Measurements from ENCODE around the gene RCAN2. TPM values are rescaled to one million over a fixed set of nuclear protein-coding genes. Genes with fewer than 3 reads are reported as not detected.

The RCAN2 gene
- total and polyA plus RNA-seq, 2 donors (not counting 1 experiment from before 2014, with no cell fraction given) = not detected

DNA sequence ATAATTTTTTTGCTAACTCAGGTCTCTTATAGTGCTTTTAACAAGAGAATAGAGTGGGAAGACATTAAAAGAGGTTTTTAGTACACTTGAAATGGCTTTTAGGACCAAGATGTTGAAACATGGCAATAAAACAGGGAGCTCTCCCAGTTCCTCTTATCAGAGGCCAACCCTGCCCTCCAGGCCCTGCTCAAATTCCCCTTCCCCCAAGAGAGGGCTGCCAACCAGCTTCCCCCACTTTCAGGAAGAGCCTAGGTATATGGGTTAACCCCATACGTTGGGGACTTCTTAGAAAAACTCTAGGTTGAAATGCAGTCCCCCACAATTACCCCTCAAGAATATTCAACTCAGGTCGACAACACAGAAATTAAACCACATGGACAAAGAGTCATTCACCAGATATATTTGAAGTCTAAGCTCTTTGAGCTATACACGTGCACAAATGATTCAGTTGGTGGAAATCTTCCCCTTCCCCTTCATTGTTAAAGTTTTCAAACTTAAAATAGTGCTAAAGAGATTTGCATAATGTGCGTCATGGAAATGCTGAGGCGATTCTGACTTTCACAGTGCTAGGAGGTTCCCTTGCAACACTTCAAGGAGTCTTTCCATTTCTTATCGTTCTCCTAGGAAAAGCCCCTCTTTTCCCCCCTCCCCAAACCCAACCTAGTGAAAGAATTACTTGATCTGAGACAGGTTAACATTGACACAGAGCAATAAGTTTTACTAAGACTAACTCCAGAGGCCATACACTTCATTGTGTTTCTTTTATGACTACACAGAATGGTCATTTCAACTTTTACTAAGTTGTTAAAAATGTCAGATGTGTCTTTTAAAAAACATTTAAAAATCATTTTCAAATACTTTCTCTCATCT lies 270.7 kb downstream of the RCAN2 start:
- intact Hi-C loops (cut with micrococcal nuclease) = loop anchor here (1.0 to 5.0 kb wide), 12 partner anchors 90 to 843 kb away; partner anchors contain the start of genes CYP39A1, RCAN2, SLC25A27 and SUPT3H
- Histone ChIP-seq H3K4me1 (ENCODE audit: control insufficient read depth in 2 of 2, insufficient read depth in 2 of 2, low read length in 2 of 2) (peaks cover 23 to 33% of the 10 kb centered on the region in 2 donors), H3K4me3 (ENCODE audit: control extremely low read depth in 1 of 5, extremely low read depth in 1 of 5, insufficient read depth in 1 of 5, low read depth in 2 of 5, low read length in 4 of 5) (no peak overlapping the region), H3K79me2 (ENCODE audit: control insufficient read depth, insufficient read depth, low read length) (no peaks in the 10 kb centered on the region), H3K27ac (ENCODE audit: low read length in 2 of 2) (peak overlapping the region; percentile 29 to 43), H3K4me2 (replicated peaks; ENCODE audit: low read depth, low read length, poor library complexity, severe bottlenecking) (peak overlapping the region; percentile 5), H3K9ac (ENCODE audit: low read length) (no peak overlapping the region), H3K9me3 (ENCODE audit: control extremely low read depth in 1 of 3, control insufficient read depth in 2 of 3, insufficient read depth in 1 of 3, low read length in 2 of 3) (no peaks in the 10 kb centered on the region), H2AFZ (ENCODE audit: insufficient read depth, low read depth, low read length, poor library complexity, severe bottlenecking) (peak overlapping the region; percentile 20), H3K36me3 (replicated peaks in 1 of 2; ENCODE audit: control extremely low read depth in 1 of 2, control insufficient read depth in 1 of 2, extremely low read depth in 1 of 2, insufficient read depth in 2 of 2, low read length in 1 of 2) (no peaks in the 10 kb centered on the region), H3K27me3 (replicated peaks in 1 of 4; ENCODE audit: control extremely low read depth in 1 of 4, control insufficient read depth in 3 of 4, insufficient read depth in 4 of 4, low read length in 3 of 4) (no peaks in the 10 kb centered on the region), H4K20me1 (ENCODE audit: control insufficient read depth, insufficient read depth, low read length, poor library complexity, severe bottlenecking) (no peaks in the 10 kb centered on the region)
- DNase-seq (peak; percentile 68), ATAC-seq (ENCODE audit: low read depth) (peak; percentile 74)
- H3K27me3 Mint-ChIP-seq = no peaks in the 10 kb centered on the region
- no peaks in the 10 kb centered on the region for H3K9me3 Mint-ChIP-seq (ENCODE audit: insufficient read depth)
- peak overlapping the region; percentile 93 for H3K27ac Mint-ChIP-seq
- ChIA-PET POLR2A (interaction anchor here (1.0 kb wide), 1 partner anchor 50 kb away, joined by 3 read pairs; the partner anchor contains the start of gene ENPP5), CTCF (interaction anchor here (0.6 to 9.9 kb wide), 23 partner anchors 12 to 1121 kb away, joined by 3 to 216 read pairs (median 4); partner anchors contain the start of gene ENPP4)
- H3K4me1 Mint-ChIP-seq = peaks cover 46% of the 10 kb centered on the region
- H3K4me3 Mint-ChIP-seq = peak overlapping the region; percentile 67
- no peak for TF ChIP-seq EZH2 (IDR thresholded peaks at IDR 0.05; ENCODE audit: borderline replicate concordance, insufficient read depth, low read depth, low read length, poor library complexity, severe bottlenecking)
- TF ChIP-seq, protein P1, sequence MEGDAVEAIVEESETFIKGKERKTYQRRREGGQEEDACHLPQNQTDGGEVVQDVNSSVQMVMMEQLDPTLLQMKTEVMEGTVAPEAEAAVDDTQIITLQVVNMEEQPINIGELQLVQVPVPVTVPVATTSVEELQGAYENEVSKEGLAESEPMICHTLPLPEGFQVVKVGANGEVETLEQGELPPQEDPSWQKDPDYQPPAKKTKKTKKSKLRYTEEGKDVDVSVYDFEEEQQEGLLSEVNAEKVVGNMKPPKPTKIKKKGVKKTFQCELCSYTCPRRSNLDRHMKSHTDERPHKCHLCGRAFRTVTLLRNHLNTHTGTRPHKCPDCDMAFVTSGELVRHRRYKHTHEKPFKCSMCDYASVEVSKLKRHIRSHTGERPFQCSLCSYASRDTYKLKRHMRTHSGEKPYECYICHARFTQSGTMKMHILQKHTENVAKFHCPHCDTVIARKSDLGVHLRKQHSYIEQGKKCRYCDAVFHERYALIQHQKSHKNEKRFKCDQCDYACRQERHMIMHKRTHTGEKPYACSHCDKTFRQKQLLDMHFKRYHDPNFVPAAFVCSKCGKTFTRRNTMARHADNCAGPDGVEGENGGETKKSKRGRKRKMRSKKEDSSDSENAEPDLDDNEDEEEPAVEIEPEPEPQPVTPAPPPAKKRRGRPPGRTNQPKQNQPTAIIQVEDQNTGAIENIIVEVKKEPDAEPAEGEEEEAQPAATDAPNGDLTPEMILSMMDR (IDR thresholded peaks at IDR 0.05) = no peak
- 35% methylated on average over 2 of the region's 6 CpGs for WGBS (ENCODE audit: insufficient coverage)

DNA sequence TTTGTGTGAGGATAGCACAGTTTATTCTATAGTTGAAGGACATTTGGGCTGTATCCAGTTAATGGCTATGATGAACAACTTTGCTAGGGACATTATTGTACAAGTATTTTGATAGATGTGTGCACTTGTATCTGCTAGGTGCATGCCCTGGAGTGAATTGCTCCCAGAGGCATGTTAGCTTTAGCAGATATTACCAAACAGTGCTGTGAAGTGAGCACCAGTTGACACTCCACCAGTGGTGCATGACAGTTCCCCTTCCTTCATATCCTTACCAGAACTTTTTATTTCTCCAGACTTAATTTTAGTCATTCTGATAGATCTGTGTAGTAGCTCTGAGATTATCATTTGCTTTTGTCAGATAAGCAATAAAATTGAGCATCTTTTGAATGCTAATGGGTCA lies 271.6 kb downstream of the RCAN2 start:
- Histone ChIP-seq H3K4me2 (replicated peaks; ENCODE audit: low read depth, low read length, poor library complexity, severe bottlenecking) (no peak overlapping the region), H3K27me3 (replicated peaks in 1 of 4; ENCODE audit: control extremely low read depth in 1 of 4, control insufficient read depth in 3 of 4, insufficient read depth in 4 of 4, low read length in 3 of 4) (no peaks in the 10 kb centered on the region), H3K4me3 (ENCODE audit: control extremely low read depth in 1 of 5, extremely low read depth in 1 of 5, insufficient read depth in 1 of 5, low read depth in 2 of 5, low read length in 4 of 5) (no peak overlapping the region), H3K9me3 (ENCODE audit: control extremely low read depth in 1 of 3, control insufficient read depth in 2 of 3, insufficient read depth in 1 of 3, low read length in 2 of 3) (no peaks in the 10 kb centered on the region), H3K4me1 (ENCODE audit: control insufficient read depth in 2 of 2, insufficient read depth in 2 of 2, low read length in 2 of 2) (peaks cover 23 to 33% of the 10 kb centered on the region in 2 donors), H3K9ac (ENCODE audit: low read length) (no peak overlapping the region), H3K36me3 (replicated peaks in 1 of 2; ENCODE audit: control extremely low read depth in 1 of 2, control insufficient read depth in 1 of 2, extremely low read depth in 1 of 2, insufficient read depth in 2 of 2, low read length in 1 of 2) (no peaks in the 10 kb centered on the region), H3K79me2 (ENCODE audit: control insufficient read depth, insufficient read depth, low read length) (no peaks in the 10 kb centered on the region), H3K27ac (ENCODE audit: low read length in 2 of 2) (no peak overlapping the region), H4K20me1 (ENCODE audit: control insufficient read depth, insufficient read depth, low read length, poor library complexity, severe bottlenecking) (no peaks in the 10 kb centered on the region), H2AFZ (ENCODE audit: insufficient read depth, low read depth, low read length, poor library complexity, severe bottlenecking) (no peak overlapping the region)
- ChIA-PET POLR2A (no interaction called here), CTCF (interaction anchor here (1.7 to 9.9 kb wide), 6 partner anchors 11 to 199 kb away, joined by 6 to 216 read pairs (median 36); no protein-coding TSS in a partner anchor)
- H3K27ac Mint-ChIP-seq = peak overlapping the region; percentile 33
- H3K4me1 Mint-ChIP-seq = peaks cover 46% of the 10 kb centered on the region
- DNase-seq = no peak
- H3K9me3 Mint-ChIP-seq (ENCODE audit: insufficient read depth) = no peaks in the 10 kb centered on the region
- no peak for TF ChIP-seq EZH2 (IDR thresholded peaks at IDR 0.05; ENCODE audit: borderline replicate concordance, insufficient read depth, low read depth, low read length, poor library complexity, severe bottlenecking)
- TF ChIP-seq, protein P1 (IDR thresholded peaks at IDR 0.05) = no peak
- intact Hi-C loops (cut with micrococcal nuclease) = loop anchor here (1.0 to 5.0 kb wide), 8 partner anchors 89 to 842 kb away; partner anchors contain the start of genes CYP39A1, RCAN2, SLC25A27 and SUPT3H
- peak overlapping the region; percentile 33 for H3K4me3 Mint-ChIP-seq
- no peaks in the 10 kb centered on the region for H3K27me3 Mint-ChIP-seq
- ATAC-seq (ENCODE audit: low read depth) = no peak

Data from B cell (primary cell).